SJSA1 (cell line): ENCODE measurements around the gene UBASH3B. TPM values are rescaled to one million over a fixed set of nuclear protein-coding genes. Genes with fewer than 3 reads are reported as not detected.

Experiments used
- DNase-seq, 2 experiments: peaks; one replicate each; pipeline ENCODE4 v3.0.0-alpha.2; 2015 to 2020; ENCODE audit warnings: low spot score in 2 of 2, low read depth in 1 of 2
- H3K27ac ChIP-seq: fragments of 250-450 bp; sonication (Bioruptor Pico); 2 replicates; pipeline ENCODE4 v1.5.1; 2020; ENCODE audit warnings: mild to moderate bottlenecking, moderate library complexity
- H3K27me3 ChIP-seq: fragments of 250-450 bp; sonication (Bioruptor Pico); replicated peaks from 2 replicates; pipeline ENCODE4 v1.5.1; 2020; ENCODE audit warnings: mild to moderate bottlenecking, moderate library complexity
- H3K36me3 ChIP-seq: fragments of 250-450 bp; sonication (Bioruptor Pico); 2 replicates; pipeline ENCODE4 v1.5.1; 2020; ENCODE audit warnings: mild to moderate bottlenecking
- H3K4me1 ChIP-seq: fragments of 250-450 bp; sonication (Bioruptor Pico); replicated peaks from 2 replicates; pipeline ENCODE4 v1.6.1; 2021; ENCODE audit warnings: mild to moderate bottlenecking
- H3K4me3 ChIP-seq: fragments of 250-450 bp; sonication (Bioruptor Pico); 2 replicates; pipeline ENCODE4 v1.5.1; 2020; ENCODE audit warnings: mild to moderate bottlenecking
- H3K9me3 ChIP-seq: fragments of 250-450 bp; sonication (Bioruptor Pico); replicated peaks from 2 replicates; pipeline ENCODE4 v1.5.1; 2020; ENCODE audit warnings: mild to moderate bottlenecking
- total RNA-seq: library from RNA; depleted of rRNA; stranded (reverse); fragments of >200 nt; shearing (Covaris generic); gene quantifications from 2 replicates; pipeline ENCODE4 v1.2.3, GENCODE V29; 2014

The UBASH3B gene
- total RNA-seq, 1 experiment from 2014 or later, result 4.0 TPM

- Histone ChIP-seq H3K4me1 (no peaks in the 10 kb centered on the region), H3K4me3 (no peak overlapping the region), H3K9me3 (no peaks in the 10 kb centered on the region), H3K27ac (no peak overlapping the region), H3K36me3 (no peaks in the 10 kb centered on the region), H3K27me3 (no peaks in the 10 kb centered on the region)
- DNase-seq, result no peak
Measured at GRCh38 chr11:122696662-122697061, 41.1 kb downstream of the UBASH3B start.

- Histone ChIP-seq H3K9me3 (no peaks in the 10 kb centered on the region), H3K4me1 (no peaks in the 10 kb centered on the region), H3K27me3 (no peaks in the 10 kb centered on the region), H3K4me3 (no peak overlapping the region), H3K27ac (no peak overlapping the region), H3K36me3 (no peaks in the 10 kb centered on the region)
- no peak for DNase-seq
Measured at GRCh38 chr11:122697636-122698167, 42.2 kb downstream of the UBASH3B start.

GRCh38 chr11:122698392-122698791, 42.9 kb downstream of the UBASH3B start:
- no peak overlapping the region for H3K27ac ChIP-seq
- no peaks in the 10 kb centered on the region for H3K4me1 ChIP-seq
- H3K27me3 ChIP-seq, result no peaks in the 10 kb centered on the region
- no peaks in the 10 kb centered on the region for H3K9me3 ChIP-seq
- no peaks in the 10 kb centered on the region for H3K36me3 ChIP-seq
- no peak overlapping the region for H3K4me3 ChIP-seq
- DNase-seq, result no peak

- Histone ChIP-seq H3K27me3 (no peaks in the 10 kb centered on the region), H3K27ac (no peak overlapping the region), H3K36me3 (no peaks in the 10 kb centered on the region), H3K9me3 (no peaks in the 10 kb centered on the region), H3K4me1 (no peaks in the 10 kb centered on the region), H3K4me3 (no peak overlapping the region)
- no peak for DNase-seq
Measured at GRCh38 chr11:122700666-122701065, 45.1 kb downstream of the UBASH3B start.

- Histone ChIP-seq H3K4me1 (peaks cover 1% of the 10 kb centered on the region), H3K27ac (no peak overlapping the region), H3K27me3 (no peaks in the 10 kb centered on the region), H3K9me3 (no peaks in the 10 kb centered on the region), H3K4me3 (no peak overlapping the region), H3K36me3 (no peaks in the 10 kb centered on the region)
- DNase-seq, result no peak
Measured at GRCh38 chr11:122701143-122701542, 45.6 kb downstream of the UBASH3B start.

- H3K9me3 ChIP-seq, result no peaks in the 10 kb centered on the region
- H3K4me3 ChIP-seq, result no peak overlapping the region
- H3K27ac ChIP-seq, result no peak overlapping the region
- H3K36me3 ChIP-seq, result no peaks in the 10 kb centered on the region
- H3K4me1 ChIP-seq, result peaks cover 18% of the 10 kb centered on the region
- DNase-seq, result no peak
- H3K27me3 ChIP-seq, result no peaks in the 10 kb centered on the region
Measured at GRCh38 chr11:122703541-122704272, 48.2 kb downstream of the UBASH3B start.

GRCh38 chr11:122705396-122705795, 49.9 kb downstream of the UBASH3B start:
- peaks cover 35% of the 10 kb centered on the region for H3K4me1 ChIP-seq
- H3K27me3 ChIP-seq, result no peaks in the 10 kb centered on the region
- no peaks in the 10 kb centered on the region for H3K36me3 ChIP-seq
- H3K27ac ChIP-seq, result no peak overlapping the region
- no peak for DNase-seq
- no peak overlapping the region for H3K4me3 ChIP-seq
- no peaks in the 10 kb centered on the region for H3K9me3 ChIP-seq

GRCh38 chr11:122706291-122707088, 51.0 kb downstream of the UBASH3B start:
- Histone ChIP-seq H3K27ac (peak overlapping the region; percentile 69), H3K4me1 (peaks cover 36% of the 10 kb centered on the region), H3K36me3 (no peaks in the 10 kb centered on the region), H3K4me3 (no peak overlapping the region), H3K27me3 (no peaks in the 10 kb centered on the region), H3K9me3 (no peaks in the 10 kb centered on the region)
- DNase-seq, result peak in 1 of 2 experiments; percentile 36

GRCh38 chr11:122707111-122707510, 51.6 kb downstream of the UBASH3B start:
- DNase-seq, result no peak
- H3K4me1 ChIP-seq, result peaks cover 41% of the 10 kb centered on the region
- no peaks in the 10 kb centered on the region for H3K36me3 ChIP-seq
- H3K9me3 ChIP-seq, result no peaks in the 10 kb centered on the region
- peak overlapping the region; percentile 69 for H3K27ac ChIP-seq
- no peaks in the 10 kb centered on the region for H3K27me3 ChIP-seq
- H3K4me3 ChIP-seq, result no peak overlapping the region

GRCh38 chr11:122707901-122708300, 52.4 kb downstream of the UBASH3B start:
- DNase-seq, result no peak
- Histone ChIP-seq H3K4me1 (peaks cover 41% of the 10 kb centered on the region), H3K4me3 (no peak overlapping the region), H3K27me3 (no peaks in the 10 kb centered on the region), H3K36me3 (no peaks in the 10 kb centered on the region), H3K9me3 (no peaks in the 10 kb centered on the region), H3K27ac (no peak overlapping the region)

- Histone ChIP-seq H3K27ac (peak overlapping the region; percentile 62), H3K9me3 (no peaks in the 10 kb centered on the region), H3K4me1 (peaks cover 41% of the 10 kb centered on the region), H3K27me3 (no peaks in the 10 kb centered on the region), H3K4me3 (no peak overlapping the region), H3K36me3 (no peaks in the 10 kb centered on the region)
- DNase-seq, result peak; percentile 21 to 61
Measured at GRCh38 chr11:122709039-122709760, 53.7 kb downstream of the UBASH3B start.

GRCh38 chr11:122711362-122711761, 55.8 kb downstream of the UBASH3B start:
- Histone ChIP-seq H3K9me3 (no peaks in the 10 kb centered on the region), H3K4me3 (no peak overlapping the region), H3K4me1 (peaks cover 38% of the 10 kb centered on the region), H3K36me3 (no peaks in the 10 kb centered on the region), H3K27me3 (no peaks in the 10 kb centered on the region), H3K27ac (no peak overlapping the region)
- no peak for DNase-seq

- no peaks in the 10 kb centered on the region for H3K27me3 ChIP-seq
- no peaks in the 10 kb centered on the region for H3K36me3 ChIP-seq
- H3K27ac ChIP-seq, result no peak overlapping the region
- no peak overlapping the region for H3K4me3 ChIP-seq
- peaks cover 33% of the 10 kb centered on the region for H3K4me1 ChIP-seq
- DNase-seq, result peak in 1 of 2 experiments; percentile 26
- no peaks in the 10 kb centered on the region for H3K9me3 ChIP-seq
Measured at GRCh38 chr11:122711831-122712381, 56.4 kb downstream of the UBASH3B start.
